ENCODE results near the gene ADARB2.
"Not testable (repeated sequence)": the region's sequence is repeated elsewhere in the genome, so short reads cannot be mapped to it uniquely, and the experiment has no call there.

Gene ADARB2

GRCh38 chr10:1247598-1248261 is 489.6 kb downstream of the ADARB2 start:
- no peak for DNase-seq (ENCODE audit: low read depth in 2 of 3, low spot score in 2 of 3)

DNA sequence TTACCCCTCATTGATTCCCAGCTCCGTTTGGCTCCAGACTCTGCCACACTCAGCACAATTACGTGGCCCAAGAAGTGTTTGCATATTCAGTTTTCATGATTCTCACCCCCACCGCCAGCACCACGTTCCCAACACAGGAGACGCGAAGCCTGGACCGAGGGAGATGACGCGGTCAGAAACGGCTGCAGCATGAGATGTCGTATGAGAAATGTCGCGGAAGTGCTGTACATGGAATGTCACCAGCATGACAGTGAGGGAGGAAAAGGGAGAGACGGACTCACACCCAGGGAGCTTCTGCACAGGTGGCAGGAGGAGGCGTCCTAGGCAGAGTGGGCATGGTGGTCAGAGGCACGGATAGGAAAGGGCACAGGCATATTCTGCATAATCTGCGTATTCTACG is 492.8 kb downstream of the ADARB2 start:
- no peak for DNase-seq (ENCODE audit: low read depth in 2 of 3, low spot score in 2 of 3)

- no peak for DNase-seq (ENCODE audit: low read depth in 2 of 3, low spot score in 2 of 3)
These were observed 493.7 kb downstream of the ADARB2 start for GRCh38 chr10:1243486-1244234.

- DNase-seq (ENCODE audit: low read depth in 2 of 3, low spot score in 2 of 3), result no peak
These were observed 494.4 kb downstream of the ADARB2 start for GRCh38 chr10:1242975-1243374.

- DNase-seq (ENCODE audit: low read depth in 2 of 3, low spot score in 2 of 3), result no peak
These were observed 495.1 kb downstream of the ADARB2 start for GRCh38 chr10:1241973-1242935.

- no peak for DNase-seq (ENCODE audit: low read depth in 2 of 3, low spot score in 2 of 3)
These were observed 495.9 kb downstream of the ADARB2 start for GRCh38 chr10:1241322-1241890.

DNA sequence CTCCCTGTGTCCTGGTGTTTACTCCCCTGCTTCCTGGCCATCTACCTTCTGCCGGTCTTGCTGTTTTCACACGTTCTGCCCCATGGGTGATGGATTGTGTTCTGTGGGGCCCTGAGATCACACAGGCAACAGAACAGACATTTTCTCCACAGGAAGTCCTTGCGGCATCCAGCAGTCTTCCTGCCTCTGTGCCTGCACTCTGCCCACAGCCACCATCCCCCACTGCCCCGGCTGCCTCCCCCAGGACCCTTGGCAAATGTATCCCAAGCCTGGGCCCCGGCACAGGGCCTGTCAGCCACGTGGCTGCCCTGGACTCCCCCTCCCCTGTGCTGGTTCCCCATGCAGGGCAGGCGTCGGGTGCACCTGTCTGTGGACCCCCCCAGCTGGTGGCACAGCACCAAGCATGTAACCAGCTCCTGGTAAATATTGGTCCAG is 497.0 kb downstream of the ADARB2 start:
- DNase-seq (ENCODE audit: low read depth in 2 of 3, low spot score in 2 of 3), result no peak

- DNase-seq (ENCODE audit: low read depth in 2 of 3, low spot score in 2 of 3), result no peak
These were observed 504.3 kb downstream of the ADARB2 start for GRCh38 chr10:1233031-1233430.

GRCh38 chr10:1232164-1232911 is 505.0 kb downstream of the ADARB2 start:
- DNase-seq (ENCODE audit: low read depth in 2 of 3, low spot score in 2 of 3), result no peak

DNA sequence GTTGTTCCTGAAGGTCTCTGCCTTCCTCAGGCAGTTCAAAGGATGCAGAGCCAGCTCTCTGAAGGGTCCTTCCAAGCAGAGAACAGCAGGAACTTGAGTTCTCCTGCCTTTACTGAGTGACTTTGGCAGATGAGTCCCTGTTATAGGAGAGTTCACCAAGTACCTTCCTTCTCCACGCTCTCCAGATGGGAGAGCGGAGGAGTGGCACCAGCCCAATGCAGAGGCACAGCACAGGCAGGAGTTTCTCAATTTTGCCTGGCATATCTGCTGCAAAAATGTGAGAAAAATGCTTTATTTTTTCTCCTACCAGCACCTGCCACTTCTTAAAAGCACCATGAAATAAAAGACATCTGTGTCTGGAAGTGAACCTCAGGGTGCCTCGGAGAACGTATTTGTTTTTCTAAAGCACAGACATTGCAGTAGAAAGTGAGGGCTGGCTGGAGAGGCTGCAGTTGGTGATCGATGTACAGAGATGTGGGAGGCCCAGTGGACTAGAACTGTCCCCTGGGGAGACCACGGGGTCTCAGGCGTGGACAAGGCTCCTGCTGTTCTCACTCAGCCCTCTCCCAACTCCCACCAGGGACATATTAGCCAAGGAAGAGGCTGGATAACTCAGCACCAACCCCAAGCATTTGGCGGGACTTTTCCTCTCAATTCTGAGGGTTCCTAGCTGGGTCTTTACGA is 506.6 kb downstream of the ADARB2 start:
- DNase-seq (ENCODE audit: low read depth in 2 of 3, low spot score in 2 of 3), result no peak

- DNase-seq (ENCODE audit: low read depth in 2 of 3, low spot score in 2 of 3), result no peak
These were observed 507.2 kb downstream of the ADARB2 start for GRCh38 chr10:1230138-1230537.

DNA sequence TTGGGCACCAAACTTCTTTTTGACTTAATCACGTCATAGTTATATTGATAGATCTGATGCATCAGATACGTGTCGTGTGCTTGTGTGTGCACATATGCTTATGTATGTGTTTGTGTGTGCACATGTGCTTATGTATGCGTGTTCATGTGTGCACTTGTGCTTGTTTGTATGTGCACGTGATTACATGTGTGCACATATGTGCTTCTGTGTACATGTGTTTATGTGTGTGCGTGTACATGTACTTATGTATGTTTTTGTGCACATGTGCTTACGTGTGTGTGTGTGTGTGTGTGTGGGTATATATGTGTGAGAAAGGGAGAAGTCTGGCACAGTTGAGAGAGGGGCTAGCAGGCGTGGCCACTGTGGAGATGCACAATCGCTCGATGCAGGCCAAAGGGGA is 507.8 kb downstream of the ADARB2 start:
- no peak for DNase-seq (ENCODE audit: low read depth in 2 of 3, low spot score in 2 of 3)

DNA sequence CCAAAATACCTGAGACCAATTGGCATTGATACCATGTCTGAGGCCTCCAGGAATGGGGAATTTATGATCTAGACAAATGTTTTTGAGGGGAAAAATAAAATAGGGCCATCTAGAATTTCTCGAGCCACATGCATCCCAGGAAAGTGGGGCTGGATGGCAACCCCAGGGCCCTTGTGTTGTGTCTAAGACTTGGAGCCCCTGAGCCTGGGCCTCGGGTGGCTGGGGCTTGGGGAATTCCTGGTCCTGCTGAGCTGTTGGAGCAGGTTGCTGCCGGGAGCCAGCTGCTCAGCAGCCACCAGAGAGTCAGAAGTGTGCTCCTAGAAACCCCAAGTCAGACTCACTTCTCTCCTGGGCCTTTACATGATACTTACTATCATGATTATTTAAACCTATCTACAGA is 508.2 kb downstream of the ADARB2 start:
- no peak for DNase-seq (ENCODE audit: low read depth in 2 of 3, low spot score in 2 of 3)

DNA sequence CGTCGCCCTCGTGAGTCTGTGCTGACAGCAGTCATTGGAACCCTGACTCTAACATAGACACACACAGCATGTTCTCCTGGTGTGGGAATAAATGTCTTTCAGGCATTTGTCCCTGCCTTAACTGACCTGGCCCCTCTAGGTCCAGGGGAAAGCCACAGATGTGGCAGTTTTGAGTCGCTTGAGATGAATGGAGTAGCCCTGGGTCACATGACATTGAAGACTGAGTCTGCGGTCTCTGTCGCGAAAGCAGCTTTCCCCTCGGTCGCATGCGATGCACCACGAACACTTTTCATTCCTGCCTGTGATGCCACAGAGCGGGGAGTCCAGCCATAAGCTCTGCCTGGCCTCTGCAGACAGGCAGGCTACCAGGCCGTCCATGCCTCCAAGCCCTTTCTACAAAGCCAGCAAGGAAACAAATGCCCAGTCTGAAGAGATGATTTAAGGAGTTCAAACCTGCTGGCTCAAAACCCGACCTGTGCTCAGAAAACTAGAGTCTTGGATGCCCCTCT is 508.8 kb downstream of the ADARB2 start:
- DNase-seq (ENCODE audit: low read depth in 2 of 3, low spot score in 2 of 3), result no peak

DNA sequence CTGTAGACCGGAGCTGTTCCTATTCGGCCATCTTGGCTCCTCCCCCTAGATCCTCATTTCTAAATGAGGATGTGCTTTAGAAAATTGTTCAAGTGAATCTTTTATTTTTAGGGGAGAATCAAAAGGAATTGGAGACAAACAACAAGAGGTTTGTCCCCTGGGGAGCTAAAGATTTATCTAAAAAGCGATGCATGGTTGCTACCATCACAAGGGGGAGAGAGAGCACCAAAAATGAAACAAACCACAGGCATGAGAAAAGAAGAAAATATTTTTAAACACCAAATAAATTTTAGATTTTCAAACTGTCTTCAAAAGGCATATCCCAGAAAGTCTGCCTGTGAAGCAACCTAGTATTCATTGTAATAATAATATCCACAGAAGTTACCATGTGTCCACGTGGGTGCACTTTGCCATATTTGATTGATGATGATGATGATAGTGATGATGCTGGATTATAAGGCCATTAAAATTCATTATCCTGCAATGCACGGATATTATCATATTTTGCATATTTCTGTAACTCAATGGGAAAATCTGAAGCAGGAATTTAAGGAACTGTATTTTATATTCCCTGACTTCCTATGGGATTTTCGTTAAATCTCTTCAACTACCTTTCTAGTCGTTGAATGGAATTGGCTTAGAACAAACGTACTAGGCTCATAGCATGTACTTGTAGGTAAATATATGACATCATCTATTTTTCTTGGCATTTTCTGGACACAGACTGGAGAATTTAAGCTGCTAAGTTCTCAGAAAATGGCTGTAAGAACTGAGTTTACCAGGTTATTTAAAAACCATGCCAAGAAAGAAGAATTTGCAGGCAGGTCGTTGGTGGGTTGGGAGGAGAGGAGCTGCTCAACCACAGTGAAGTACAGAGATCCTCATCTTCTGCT is 509.6 kb downstream of the ADARB2 start:
- DNase-seq (ENCODE audit: low read depth in 2 of 3, low spot score in 2 of 3), result no peak

DNA sequence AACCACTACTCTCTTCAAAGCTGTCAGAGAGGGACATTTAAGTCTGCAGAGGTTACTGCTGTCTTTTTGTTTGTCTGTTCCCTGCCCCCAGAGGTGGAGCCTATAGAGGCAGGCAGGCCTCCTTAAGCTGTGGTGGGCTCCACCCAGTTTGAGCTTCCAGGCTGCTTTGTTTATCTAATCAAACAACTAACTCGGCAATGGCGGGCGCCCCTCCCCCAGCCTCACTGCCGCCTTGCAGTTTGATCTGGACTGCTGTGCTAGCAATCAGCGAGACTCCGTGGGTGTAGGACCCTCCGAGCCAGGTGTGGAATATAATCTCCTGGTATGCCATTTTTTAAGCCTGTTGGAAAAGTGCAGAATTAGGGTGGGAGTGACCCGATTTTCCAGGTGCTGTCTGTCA is 510.4 kb downstream of the ADARB2 start:
- DNase-seq (ENCODE audit: low read depth in 2 of 3, low spot score in 2 of 3), result not testable (repeated sequence)

- DNase-seq (ENCODE audit: low read depth in 2 of 3, low spot score in 2 of 3), result not testable (repeated sequence)
These were observed 517.5 kb downstream of the ADARB2 start for GRCh38 chr10:1219874-1220273.

- no peak for DNase-seq (ENCODE audit: low read depth in 2 of 3, low spot score in 2 of 3)
These were observed 519.7 kb downstream of the ADARB2 start for GRCh38 chr10:1217661-1218060.

GRCh38 chr10:1217237-1217587 is 520.1 kb downstream of the ADARB2 start:
- no peak for DNase-seq (ENCODE audit: low read depth in 2 of 3, low spot score in 2 of 3)
